G401 (cell line): ENCODE measurements around the gene PROSER2. TPM values are rescaled to one million over a fixed set of nuclear protein-coding genes. Genes with fewer than 3 reads are reported as not detected.
"Not testable (repeated sequence)": the region's sequence is repeated elsewhere in the genome, so short reads cannot be mapped to it uniquely, and the experiment has no call there.

ENCODE experiments used
- DNase-seq: peaks from one replicate; pipeline ENCODE4 v3.0.0-alpha.2; 2015; ENCODE audit warnings: low spot score
- in situ Hi-C: cut with HindIII; loops from 2 replicates; pipeline ENCODE4 v1.10.0; 2016; ENCODE audit warnings: low sequenced_read_pairs, mixed read lengths
- total RNA-seq: library from RNA; depleted of rRNA; stranded (reverse); fragments of >200 nt; shearing (Covaris generic); gene quantifications from 2 replicates; pipeline ENCODE4 v1.2.3, GENCODE V29; 2014

Gene PROSER2
- total RNA-seq, 1 experiment from 2014 or later: 1.3 TPM

DNA sequence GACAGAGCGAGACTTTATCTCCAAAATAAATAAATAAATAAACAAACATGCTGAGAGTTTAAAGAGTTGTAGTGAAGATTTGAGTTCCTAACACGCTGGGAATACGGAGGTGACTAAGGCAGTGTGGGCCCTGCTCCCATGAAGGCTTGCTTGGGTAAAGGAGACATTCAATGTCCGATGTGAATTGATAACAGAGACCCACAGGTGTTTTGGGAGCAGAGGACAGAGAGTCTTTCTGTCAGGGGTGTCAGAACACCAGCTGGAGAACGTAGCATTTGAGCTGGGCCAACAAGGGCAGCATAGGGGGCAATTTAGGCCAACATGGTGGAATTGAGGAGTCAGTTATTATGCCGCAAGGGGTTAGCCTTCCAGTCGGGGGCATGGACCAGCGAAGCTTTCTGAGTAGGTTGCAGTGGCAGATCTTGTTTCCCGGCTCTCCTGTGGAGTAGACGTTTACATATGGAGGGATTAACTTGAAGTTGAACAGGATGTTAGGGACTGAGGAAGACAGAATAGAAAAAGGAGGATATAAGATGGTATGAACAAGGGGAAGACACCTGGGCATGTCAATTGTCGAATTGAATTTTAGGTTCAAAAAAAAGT, 5.6 kb downstream of the PROSER2 start:
- no peak for DNase-seq
- in situ Hi-C loops: no loop called here

DNA sequence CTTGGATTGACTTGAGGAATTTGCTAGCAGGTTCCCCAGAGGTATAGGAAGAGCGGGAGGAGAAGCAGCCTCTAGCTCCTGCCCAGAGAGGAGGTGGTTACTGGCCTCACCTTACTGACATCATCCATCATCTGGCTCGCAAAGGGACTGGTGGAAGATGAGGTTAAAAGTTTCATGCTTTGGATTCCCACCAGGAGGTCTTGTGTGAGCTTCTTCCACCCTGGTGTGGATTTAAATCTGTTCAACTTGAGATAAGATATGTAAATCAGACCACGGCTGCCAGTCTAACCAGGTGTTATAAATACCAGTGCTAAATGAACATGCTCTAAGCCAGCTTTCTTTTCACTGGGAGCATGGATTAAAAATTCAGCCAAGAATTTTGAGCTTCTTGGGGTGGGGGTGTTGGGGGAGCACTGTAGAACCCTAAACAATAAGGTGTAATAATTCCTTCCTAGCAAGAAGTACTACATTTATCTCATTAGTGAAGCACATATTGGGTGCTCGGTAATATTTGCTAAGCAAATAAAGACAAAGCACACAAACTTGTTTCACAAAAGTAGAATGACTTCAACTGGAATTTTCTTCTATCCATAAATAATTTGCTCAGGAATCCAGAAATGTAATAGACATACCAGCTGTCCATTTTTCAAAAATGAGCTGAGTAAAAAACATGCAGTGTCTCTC, 7.8 kb downstream of the PROSER2 start:
- no peak for DNase-seq

DNA sequence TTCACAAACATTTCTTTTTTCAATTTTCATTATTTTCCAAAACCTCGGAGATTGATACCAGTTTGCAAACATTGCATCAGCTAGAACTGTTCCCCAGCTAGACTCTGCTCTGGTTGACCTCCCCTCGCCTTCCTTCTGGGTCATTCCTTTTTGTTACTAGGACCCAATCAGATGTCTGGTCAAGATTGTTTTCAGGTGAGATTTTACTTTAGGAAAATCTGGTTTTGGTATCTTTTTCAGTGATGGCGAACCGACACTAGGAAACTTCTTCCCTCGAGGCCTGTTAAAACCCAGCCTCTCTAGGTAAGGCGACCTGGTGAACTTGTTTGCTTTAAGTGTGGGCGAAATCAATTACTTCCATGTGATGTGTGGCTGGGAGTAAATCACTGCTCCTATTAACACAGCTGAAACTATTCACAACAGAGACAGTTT, 8.4 kb downstream of the PROSER2 start:
- no peak for DNase-seq
- in situ Hi-C loops: no loop called here

More for the DNA sequence above, 7.8 kb downstream of the PROSER2 start:
- in situ Hi-C loops: no loop called here

DNA sequence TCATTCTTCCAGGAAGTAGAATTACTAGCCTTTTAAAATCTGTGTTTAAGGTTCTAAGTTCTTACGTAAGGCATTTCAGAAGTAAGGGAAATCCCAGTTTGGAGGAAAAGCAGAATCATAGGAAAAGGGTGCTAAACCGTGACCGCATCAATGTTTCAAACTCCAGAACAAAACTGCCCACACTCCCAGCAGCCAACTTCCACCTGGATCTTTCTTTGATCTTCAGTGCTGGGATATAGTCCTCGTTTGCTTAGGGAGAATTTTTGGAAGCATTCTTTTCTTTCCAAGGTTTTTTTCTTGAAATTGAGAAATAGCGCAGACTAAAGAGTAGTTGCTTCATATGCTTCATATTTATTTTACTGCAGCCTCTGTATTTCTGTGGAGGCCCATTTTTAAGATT, 8.9 kb downstream of the PROSER2 start:
- DNase-seq: no peak
- in situ Hi-C loops: no loop called here

DNA sequence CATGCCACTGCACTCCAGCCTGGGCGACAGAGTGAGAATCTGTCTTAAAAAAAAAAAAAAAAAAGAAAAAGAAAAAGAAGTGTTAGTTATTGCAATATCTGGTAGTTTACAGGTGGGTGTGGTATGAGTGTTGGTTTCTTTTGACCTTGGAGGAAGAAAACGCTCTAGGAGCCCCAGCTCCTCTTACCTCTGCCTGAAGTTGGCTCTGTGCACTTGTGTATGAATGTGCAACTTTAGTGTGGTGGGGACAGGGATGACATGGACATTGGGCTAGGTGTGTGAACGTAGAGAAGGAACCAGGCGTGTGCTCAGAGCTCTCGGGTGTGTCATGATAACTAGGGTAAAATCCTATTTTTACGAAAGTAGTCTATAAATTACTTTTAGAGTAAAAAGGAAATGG, 11.9 kb downstream of the PROSER2 start:
- in situ Hi-C loops: no loop called here
- no peak for DNase-seq

DNA sequence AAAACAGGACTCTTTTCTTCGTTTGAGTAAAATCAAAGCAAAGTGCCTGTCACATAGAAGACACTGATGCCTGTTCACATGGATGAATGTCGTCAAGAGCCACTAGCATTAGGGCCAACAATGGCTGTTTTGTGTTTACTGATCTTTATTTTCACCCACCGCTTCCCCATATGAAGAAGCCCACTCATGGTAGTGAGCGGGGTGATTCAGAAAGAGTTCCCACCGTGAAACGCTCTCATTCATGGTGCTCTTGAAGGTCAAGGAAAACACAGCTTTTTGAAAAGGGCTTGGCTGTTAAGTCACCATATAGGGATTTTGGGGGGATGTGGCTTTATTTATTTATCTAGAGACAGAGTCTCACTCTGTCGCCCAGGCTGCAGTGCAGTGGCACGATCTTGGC, 12.5 kb downstream of the PROSER2 start:
- DNase-seq: no peak
- in situ Hi-C loops: no loop called here

DNA sequence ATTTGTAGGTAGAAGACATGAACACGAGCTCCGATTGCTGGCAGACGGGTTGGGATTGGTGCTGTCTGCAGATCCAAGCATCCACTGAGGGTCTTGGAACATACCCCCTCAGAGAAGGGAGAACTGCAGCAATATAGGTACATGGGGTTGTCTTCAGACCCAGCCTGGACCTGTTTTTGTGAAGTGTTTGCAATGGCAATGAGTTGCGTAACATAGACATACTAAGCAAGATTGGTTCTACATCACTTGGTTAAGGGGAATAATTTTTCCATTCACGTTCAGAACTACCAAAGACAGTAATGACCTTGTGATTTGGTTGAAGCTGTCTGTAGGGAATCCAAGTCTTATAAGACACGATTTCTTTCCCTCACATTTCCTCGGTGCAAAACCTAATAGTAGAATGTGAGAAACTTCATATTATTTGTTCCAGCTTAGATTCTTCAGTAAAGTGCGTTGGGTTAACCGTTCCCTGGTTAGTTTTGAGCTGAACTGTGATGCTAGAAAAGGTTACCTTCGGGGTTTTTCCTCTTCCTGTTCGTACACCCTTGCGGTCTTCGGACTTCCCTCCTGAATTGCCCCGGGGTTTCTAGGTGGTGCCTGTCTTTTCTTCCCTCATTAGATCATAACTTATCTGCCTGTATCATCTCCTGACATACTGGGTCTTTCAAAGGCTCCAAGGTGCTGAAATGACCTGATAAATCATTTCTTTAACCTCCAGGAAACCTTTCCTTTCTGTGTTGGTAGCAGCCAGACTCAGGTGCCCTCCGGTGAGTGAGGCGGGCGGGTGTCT, 14.4 kb downstream of the PROSER2 start:
- no peak for DNase-seq
- in situ Hi-C loops: no loop called here

DNA sequence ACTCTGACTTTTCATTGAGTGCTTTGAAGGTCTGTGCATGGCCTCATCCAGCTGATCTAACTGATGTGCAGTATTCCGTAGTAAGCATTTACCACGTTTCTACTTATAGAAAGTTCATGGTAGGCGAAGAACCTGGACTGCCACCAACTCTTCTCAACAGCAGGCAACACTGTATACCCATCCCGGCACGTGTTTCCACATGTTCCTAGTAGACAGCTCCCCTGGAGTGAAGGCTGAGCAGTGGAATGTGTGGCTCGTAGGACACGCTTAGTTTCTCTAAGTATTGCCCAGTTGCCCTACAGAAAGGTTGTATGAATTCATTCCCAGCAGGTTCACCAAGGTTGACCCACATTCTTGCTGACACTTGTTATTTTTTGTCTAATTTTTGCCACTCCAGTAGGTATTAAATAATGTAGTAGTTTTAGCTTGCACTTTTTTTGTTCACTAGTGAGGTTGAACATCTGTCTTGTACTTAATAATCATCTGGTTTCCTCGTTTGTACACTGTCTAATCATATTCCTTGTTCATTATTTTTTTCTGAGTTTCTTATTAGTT, 15.2 kb downstream of the PROSER2 start:
- in situ Hi-C loops: no loop called here
- DNase-seq: no peak

DNA sequence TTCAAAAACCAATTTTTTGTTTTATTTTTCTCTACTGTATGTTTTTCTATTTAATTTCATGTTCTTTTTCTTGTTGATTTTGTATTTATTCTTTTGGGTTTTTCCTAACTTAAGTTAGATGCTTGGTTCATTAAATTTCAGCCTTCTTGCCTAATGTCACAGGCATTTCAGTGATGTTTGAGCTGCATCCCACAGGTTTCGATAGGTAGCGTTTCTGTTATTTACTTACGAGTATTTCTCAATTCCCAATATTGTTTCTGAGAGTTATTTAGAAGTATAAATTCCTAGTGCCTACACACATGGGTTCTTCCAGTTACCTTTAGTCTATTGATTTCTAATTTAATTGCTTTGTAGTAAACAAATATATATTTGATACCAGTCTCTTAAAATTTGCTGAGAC, 18.2 kb downstream of the PROSER2 start:
- no peak for DNase-seq

DNA sequence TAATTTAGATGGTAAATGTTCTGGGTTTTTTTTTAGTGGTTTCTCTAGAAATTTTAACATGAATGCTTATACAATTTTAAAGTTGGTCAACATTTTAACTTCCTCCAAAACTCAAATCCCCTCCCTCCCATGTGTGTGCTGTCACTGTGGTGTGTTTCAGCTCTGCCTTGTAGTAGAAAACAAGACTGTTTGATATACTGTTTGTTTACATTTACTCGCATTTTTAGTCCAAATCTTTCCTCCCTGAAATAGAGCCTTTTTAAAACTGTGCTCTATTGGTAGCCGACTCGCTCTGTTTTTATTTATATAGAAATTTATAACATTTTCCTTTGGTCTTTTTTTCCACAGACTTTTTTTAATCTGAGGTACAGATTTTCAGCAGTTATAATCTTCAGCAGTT, 19.3 kb downstream of the PROSER2 start:
- in situ Hi-C loops: no loop called here

More for the DNA sequence above, 18.2 kb downstream of the PROSER2 start:
- in situ Hi-C loops: no loop called here

DNA sequence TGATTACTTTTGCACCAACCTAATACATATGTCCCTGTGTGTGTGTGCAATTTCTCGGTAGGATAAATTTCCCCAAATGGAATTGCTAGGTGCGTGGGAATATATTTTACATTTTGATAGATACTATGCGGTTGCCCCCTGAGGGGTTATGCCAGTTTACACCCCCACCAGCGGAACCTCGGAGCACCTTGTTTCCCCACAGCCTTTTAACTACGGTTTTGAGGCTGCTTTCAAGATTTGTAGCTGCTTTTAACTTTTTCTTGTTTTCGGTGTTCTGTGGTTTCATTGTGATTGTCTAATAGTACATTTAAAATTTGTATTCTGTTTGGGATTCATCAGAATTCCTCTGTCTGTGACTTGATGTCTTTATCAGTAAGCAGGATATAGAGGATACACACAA, 22.0 kb downstream of the PROSER2 start:
- no peak for DNase-seq

More for the DNA sequence above, 19.3 kb downstream of the PROSER2 start:
- no peak for DNase-seq

DNA sequence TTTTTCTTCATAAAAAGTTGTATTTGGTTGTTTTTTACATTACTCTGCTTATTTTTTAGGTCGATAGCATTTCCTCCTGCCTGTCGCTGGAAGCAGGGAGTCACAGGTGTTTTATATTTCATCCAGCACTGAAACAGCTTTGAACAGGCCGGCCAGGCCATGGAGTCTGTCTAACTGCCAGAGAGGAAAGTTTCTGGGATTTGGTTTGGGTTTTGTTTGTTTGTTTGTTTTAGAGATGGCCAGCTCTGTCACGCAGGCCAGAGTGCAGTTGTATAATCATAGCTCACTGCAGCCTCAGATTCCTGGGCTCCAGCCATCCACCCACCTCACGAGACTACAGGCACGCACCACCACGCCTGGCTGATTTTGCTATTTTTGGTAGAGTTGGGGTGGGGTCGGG, 23.4 kb downstream of the PROSER2 start:
- in situ Hi-C loops: no loop called here
- no peak for DNase-seq

More for the DNA sequence above, 22.0 kb downstream of the PROSER2 start:
- in situ Hi-C loops: no loop called here

DNA sequence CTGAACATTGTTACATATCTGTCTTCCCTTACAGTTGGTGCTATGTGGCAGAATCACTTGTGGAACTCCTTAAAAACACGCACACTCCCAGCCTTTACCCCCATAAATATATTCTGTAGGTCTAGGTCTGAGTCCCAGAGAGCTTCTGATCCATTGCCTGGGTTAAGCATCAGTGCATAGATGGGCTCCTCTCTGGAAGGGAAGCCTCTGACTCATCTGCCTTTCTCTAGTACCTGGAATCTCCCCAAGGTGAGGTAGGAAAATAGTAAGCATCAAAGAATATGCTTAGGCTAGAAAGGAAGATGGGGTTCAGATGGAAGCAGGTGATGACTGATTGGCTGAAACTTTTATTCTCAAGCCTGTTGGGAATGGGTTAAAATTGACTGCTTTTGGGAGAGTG, 26.1 kb downstream of the PROSER2 start:
- in situ Hi-C loops: no loop called here
- no peak for DNase-seq

DNA sequence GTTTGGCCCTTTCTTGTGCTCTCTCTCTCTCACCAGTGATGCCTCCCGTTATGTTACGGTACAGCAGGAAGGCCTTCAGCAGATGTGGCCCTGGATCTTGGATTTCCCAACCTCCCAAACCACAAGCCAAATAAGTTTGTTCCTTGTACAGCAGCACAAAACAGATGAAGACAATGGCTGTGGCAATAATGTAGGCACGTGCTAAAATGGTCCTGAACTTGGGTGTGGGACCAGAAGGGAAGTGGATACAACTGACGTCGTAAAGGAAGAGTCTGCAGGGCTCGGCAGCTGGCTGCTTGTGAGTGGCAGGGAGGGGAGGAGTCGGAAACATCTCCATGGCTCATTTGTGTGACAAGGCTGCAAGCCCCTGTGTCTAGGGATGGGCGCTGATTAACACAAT, 26.8 kb downstream of the PROSER2 start:
- DNase-seq: no peak
- in situ Hi-C loops: no loop called here

DNA sequence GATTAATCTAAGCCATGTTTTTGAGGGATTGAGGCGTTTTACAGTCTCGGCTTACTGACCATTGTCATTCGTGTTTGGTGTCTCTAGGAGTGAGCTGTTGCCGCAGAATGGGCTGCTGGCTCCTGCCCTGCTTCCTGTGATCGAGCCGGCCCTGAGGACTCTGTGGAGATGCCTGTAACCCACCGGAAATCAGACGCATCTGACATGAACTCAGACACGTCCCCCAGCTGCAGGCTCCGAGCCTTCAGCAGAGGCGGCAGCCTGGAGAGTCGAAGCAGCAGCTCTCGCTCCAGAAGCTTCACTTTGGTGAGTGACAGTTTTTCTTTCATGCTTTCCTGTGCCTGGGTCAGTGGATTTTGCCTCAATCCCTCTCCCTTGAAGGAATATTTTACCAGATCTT, 28.8 kb downstream of the PROSER2 start:
- in situ Hi-C loops: no loop called here

DNA sequence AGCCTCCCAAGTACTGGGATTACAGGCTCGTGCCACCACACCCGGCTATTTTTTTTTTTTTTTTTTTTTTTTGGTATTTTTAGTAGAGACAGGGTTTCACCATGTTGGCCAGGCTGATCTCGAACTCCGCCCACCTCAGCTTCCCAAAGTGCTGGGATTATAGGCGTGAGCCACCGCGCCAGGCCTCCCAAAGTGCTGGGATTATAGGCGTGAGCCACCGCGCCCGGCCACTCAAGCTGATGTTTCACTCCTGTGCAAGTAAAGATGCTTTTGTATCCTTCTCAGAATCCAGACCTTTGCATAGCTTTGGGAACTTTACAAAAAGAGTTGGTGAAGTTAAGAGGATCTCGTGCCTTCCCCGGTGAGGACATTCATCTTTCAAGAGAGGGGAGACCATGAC, 29.5 kb downstream of the PROSER2 start:
- in situ Hi-C loops, DNase-seq: not testable (repeated sequence)

More for the DNA sequence above, 28.8 kb downstream of the PROSER2 start:
- no peak for DNase-seq

DNA sequence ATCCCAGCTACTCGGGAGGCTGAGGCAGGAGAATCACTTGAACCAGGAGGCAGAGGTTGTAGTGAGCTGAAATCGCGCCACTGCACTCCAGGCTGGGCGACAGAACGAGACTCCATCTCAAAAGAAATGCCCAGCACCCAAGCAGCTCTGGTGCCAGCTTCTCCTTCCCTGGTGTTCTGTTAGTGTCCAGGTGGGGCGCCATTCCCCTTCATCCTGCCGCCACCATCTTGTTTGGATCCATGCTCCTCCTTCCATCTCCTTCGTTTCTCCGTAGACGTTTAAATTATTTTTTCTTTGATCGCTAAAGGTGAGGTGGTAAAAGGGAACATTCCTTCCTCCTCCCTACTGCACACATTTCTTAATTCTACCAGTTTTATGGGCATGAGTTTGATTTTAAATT, 30.3 kb downstream of the PROSER2 start:
- in situ Hi-C loops: no loop called here
- no peak for DNase-seq

DNA sequence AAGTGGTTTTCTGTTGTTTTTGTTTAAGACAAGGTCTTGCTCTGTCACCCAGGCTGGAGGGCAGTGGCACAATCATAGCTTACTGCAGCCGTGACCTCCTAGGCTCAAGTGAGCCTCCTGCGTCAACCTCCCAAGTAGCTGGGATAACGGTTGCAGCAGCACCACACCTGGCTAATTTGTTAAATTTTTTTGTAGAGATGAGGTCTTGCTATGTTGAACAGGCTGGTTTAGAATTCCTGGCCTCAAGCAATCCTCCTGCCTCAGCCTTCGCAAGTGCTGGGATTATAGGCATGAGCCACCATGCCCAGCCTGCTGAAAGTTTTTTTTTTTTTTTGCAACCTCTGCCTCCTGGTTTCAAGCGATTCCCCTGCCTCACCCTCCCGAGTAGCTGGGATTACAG, 31.1 kb downstream of the PROSER2 start:
- DNase-seq: no peak
- in situ Hi-C loops: no loop called here

DNA sequence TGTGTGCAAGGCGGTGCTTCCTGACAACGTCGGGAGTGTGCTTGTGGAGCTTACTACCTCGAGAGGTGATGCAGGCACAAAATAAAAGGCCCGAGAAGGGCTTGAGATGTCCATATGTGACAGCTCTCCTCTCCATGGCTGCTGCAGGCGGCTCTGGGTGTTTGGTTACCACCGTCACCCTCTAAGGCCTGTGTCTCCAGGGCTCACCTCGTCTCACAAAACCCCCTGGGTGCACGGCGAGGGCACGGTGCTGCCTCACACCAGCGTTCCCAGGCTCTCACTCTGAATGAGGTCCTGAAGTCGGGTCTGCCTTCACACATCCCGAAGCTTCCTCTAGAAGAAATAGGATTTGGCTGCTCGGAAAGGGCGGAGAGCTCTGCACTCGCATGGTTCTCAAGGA, 32.9 kb downstream of the PROSER2 start:
- no peak for DNase-seq
- in situ Hi-C loops: no loop called here

DNA sequence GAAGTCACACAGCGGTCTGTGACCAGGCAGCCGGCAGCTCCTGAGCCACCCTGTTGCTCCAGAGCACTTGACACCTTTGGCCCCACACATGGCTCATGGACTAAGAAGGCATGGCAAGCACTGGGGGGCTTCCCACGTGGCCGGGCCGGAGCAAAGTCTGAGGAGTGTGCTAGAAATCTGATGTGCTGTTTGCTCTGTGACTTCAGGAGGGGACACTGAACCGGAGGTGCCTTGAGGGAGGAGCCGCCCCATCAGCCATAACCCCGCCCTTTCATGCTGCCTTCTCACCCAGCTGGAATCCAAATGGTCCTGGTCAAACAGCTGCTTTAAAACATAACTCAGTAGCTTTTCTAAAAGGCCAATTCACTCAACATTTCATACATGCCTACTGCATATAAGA, 33.5 kb downstream of the PROSER2 start:
- no peak for DNase-seq
- in situ Hi-C loops: no loop called here
